Measurements from ENCODE around the gene HOXA11.

Gene HOXA11

GRCh38 chr7:27133409-27134231 is 51.4 kb downstream of the HOXA11 start:
- DNase-seq (ENCODE audit: low read depth) = no peak

- DNase-seq (ENCODE audit: low read depth) = no peak
Observed at GRCh38 chr7:27132978-27133377, 52.1 kb downstream of the HOXA11 start.

DNA sequence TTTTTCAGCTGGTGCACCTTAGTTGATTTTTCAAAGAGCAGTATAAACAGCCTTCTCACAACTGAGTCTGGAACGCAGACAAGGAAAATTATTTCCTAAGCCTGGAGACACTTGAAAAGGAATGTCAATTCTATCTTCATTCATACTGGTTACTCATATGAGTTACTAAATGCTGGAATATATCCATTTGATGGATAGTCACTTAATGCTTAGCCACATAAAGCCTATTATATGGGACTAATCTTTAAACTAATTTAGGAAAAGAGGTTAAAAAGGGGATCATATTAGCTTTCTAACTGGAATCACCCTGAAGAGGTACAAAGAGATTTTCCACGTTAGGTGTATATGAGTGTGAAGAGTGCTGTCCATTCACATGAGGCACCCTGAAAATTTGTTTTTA is 52.8 kb downstream of the HOXA11 start:
- DNase-seq (ENCODE audit: low read depth) = no peak

DNA sequence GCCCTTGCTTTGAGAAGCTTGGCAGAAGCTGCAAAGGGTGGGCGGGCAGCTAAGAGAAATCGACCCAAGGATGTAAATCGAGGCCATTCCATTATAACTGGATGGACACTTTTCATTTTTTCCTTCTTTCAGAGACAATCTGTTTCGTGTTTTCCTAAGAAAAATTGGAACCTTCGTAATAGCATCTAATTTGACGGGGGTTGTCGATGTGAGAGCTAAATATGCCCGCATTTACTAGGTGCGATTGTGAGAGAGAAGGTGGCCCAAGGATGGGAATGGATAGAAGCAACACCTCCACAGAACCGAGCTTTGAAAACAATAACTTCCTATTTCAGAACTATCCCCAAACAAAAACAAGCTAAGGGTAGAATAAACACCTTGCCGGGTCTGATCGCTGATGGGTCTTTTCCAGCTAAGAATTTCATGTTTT is 53.6 kb downstream of the HOXA11 start:
- DNase-seq (ENCODE audit: low read depth) = no peak

All from HS-5 (cell line).